Measurements from ENCODE around the gene CFAP210. TPM values are rescaled to one million over a fixed set of nuclear protein-coding genes. Genes with fewer than 3 reads are reported as not detected.

Gene CFAP210
- total and polyA plus RNA-seq, 9 of the 15 experiments (the other 6 are each of a cell fraction or from before 2014, with no cell fraction given), result 0.75 to 3.6 (median 1.3) TPM

DNA sequence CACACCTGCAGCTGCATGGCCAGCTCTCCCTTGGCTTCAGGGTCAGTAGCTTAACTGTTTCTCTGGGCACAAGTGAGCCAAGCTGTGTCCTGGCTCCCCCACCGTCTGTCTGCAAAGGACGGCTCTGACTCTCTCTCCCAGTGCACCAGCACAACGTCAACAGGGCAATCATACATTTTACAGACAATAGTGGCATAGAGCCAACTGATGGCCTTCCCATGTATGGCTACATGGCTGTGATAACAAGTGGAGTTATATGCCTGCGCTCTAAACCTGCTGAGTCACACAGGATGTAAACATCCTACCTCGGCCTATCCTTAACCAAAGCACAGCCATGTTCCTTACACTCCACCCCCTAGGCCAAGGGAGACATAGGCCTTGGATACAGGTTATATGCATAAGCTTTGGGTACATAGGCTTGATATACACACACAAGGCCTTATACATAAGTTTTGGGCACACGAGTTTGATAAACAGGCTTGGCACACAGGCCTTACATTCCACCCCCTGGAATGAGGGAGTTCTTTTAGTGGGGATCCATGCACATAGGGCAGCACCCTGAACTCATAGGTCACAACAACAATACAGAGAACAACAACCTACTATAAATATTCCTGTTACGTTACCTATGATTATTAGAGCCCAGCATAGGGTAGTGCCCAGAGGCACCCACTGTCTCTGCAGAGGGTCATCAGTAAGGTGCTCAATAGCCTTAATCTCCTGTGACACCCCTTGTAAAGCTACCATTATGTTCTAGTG is 17.7 kb upstream of the CFAP210 start (continued):
- TF ChIP-seq PTTG1 (tag; IDR thresholded peaks at IDR 0.05; ENCODE audit: low read depth) (peak; percentile 99), JUN (IDR thresholded peaks at IDR 0.05; ENCODE audit: borderline replicate concordance, low read depth, low read length) (no peak), JUN (CRISPR knock-in tag; IDR thresholded peaks at IDR 0.05; ENCODE audit: borderline replicate concordance) (no peak), HMG20B (CRISPR knock-in tag; IDR thresholded peaks at IDR 0.05) (no peak), ZNF311 (CRISPR knock-in tag; IDR thresholded peaks at IDR 0.05) (peak; percentile 99), ZNF41 (CRISPR knock-in tag; conservative IDR thresholded peaks at IDR 0.05) (peak; percentile 97), ARID1B (IDR thresholded peaks at IDR 0.05) (peak; percentile 64), HDAC2 (IDR thresholded peaks at IDR 0.05) (peak; percentile 60), MTF1 (CRISPR knock-in tag; IDR thresholded peaks at IDR 0.05; ENCODE audit: borderline replicate concordance) (peak; percentile 91), SAP30 (IDR thresholded peaks at IDR 0.05; ENCODE audit: borderline replicate concordance, insufficient read depth, low read depth, low read length, poor library complexity, severe bottlenecking) (no peak), ZNF586 (CRISPR knock-in tag; conservative IDR thresholded peaks at IDR 0.05) (peak; percentile 92), RHOXF2B (CRISPR knock-in tag; conservative IDR thresholded peaks at IDR 0.05) (peak; percentile 98), HEY1 (CRISPR knock-in tag; IDR thresholded peaks at IDR 0.05; ENCODE audit: borderline replicate concordance) (0 out of 2 replicates have a peak, but pooled peaks have one; percentile 84), PPARD (CRISPR knock-in tag; IDR thresholded peaks at IDR 0.05) (peak; percentile 86), NRF1 (conservative IDR thresholded peaks at IDR 0.05 in 1 of 2, IDR thresholded peaks at IDR 0.05 in 1 of 2) (no peak), CBX8 (IDR thresholded peaks at IDR 0.05; ENCODE audit: borderline replicate concordance, extremely low read depth, low read depth, low read length, poor library complexity, severe bottlenecking) (no peak), MTA1 (IDR thresholded peaks at IDR 0.05; ENCODE audit: borderline replicate concordance) (no peak), ERF (CRISPR knock-in tag; IDR thresholded peaks at IDR 0.05) (peak; percentile 99), ZNF507 (tag; conservative IDR thresholded peaks at IDR 0.05) (peak; percentile 66), ETV6 (IDR thresholded peaks at IDR 0.05; ENCODE audit: borderline replicate concordance in 1 of 2, low read depth in 2 of 2, low read length in 1 of 2) (no peak), ETV6 (CRISPR knock-in tag; IDR thresholded peaks at IDR 0.05; ENCODE audit: borderline replicate concordance) (no peak), PHF8 (IDR thresholded peaks at IDR 0.05; ENCODE audit: borderline replicate concordance, low read length) (no peak), SMARCE1 (IDR thresholded peaks at IDR 0.05) (no peak), ZNF668 (CRISPR knock-in tag; IDR thresholded peaks at IDR 0.05) (peak; percentile 96)
- TF ChIP-seq, protein P1, sequence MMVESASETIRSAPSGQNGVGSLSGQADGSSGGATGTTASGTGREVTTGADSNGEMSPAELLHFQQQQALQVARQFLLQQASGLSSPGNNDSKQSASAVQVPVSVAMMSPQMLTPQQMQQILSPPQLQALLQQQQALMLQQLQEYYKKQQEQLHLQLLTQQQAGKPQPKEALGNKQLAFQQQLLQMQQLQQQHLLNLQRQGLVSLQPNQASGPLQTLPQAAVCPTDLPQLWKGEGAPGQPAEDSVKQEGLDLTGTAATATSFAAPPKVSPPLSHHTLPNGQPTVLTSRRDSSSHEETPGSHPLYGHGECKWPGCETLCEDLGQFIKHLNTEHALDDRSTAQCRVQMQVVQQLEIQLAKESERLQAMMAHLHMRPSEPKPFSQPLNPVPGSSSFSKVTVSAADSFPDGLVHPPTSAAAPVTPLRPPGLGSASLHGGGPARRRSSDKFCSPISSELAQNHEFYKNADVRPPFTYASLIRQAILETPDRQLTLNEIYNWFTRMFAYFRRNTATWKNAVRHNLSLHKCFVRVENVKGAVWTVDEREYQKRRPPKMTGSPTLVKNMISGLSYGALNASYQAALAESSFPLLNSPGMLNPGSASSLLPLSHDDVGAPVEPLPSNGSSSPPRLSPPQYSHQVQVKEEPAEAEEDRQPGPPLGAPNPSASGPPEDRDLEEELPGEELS (CRISPR knock-in tag; IDR thresholded peaks at IDR 0.05; ENCODE audit: borderline replicate concordance), result no peak
- TF ChIP-seq, protein P2, sequence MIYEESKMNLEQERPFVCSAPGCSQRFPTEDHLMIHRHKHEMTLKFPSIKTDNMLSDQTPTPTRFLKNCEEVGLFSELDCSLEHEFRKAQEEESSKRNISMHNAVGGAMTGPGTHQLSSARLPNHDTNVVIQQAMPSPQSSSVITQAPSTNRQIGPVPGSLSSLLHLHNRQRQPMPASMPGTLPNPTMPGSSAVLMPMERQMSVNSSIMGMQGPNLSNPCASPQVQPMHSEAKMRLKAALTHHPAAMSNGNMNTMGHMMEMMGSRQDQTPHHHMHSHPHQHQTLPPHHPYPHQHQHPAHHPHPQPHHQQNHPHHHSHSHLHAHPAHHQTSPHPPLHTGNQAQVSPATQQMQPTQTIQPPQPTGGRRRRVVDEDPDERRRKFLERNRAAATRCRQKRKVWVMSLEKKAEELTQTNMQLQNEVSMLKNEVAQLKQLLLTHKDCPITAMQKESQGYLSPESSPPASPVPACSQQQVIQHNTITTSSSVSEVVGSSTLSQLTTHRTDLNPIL (CRISPR knock-in tag; IDR thresholded peaks at IDR 0.05), result peak; percentile 94
